Stomach (tissue), 4 donors: Measurements from ENCODE around the gene XAGE5.

Experiments
- POLR2A ChIP-seq, 4 donors: fragments of 450-650 bp; IDR thresholded peaks; one replicate each; pipeline ENCODE4 v1.6.1; 2016; ENCODE audit warnings: antibody characterized with exemption in 4 of 4, control low read depth in 2 of 4, mild to moderate bottlenecking in 1 of 4, moderate library complexity in 1 of 4
- POLR2AphosphoS5 ChIP-seq, 3 donors: sonication (generic); formaldehyde crosslinking; IDR thresholded peaks; one replicate each; pipeline ENCODE4 v1.6.1; 2016; ENCODE audit warnings: antibody characterized with exemption in 3 of 3

GRCh38 chrX:52830551-52830950 lies 19.5 kb downstream of the XAGE5 start:
- no peak for TF ChIP-seq POLR2AphosphoS5 (IDR thresholded peaks at IDR 0.05)
- TF ChIP-seq POLR2A (IDR thresholded peaks at IDR 0.05) = no peak
